ENCODE measurements around the gene DNHD1. TPM values are rescaled to one million over a fixed set of nuclear protein-coding genes. Genes with fewer than 3 reads are reported as not detected.

Gene DNHD1
- total and polyA plus RNA-seq, 2 of the 8 experiments (the other 6 are each of a cell fraction or from before 2014, with no cell fraction given), result 5.0 to 6.8 TPM

- Histone ChIP-seq H3K36me3 (ENCODE audit: control insufficient read depth in 2 of 4, insufficient read depth in 4 of 4, low read length in 3 of 4) (no peaks in the 10 kb centered on the region), H3K4ac (replicated peaks; ENCODE audit: insufficient read length, low read depth, low read length) (no peak overlapping the region), H4K5ac (ENCODE audit: insufficient read length, low read depth, low read length) (no peak overlapping the region), H3K18ac (ENCODE audit: extremely low read depth, low read length) (no peak overlapping the region), H3K79me1 (ENCODE audit: low read depth, low read length) (no peaks in the 10 kb centered on the region), H2BK20ac (ENCODE audit: low read length) (no peak overlapping the region), H3K9me3 (ENCODE audit: insufficient read depth in 2 of 2, low read depth in 1 of 2, low read length in 1 of 2) (no peaks in the 10 kb centered on the region), H3K79me2 (ENCODE audit: control insufficient read depth in 1 of 2, insufficient read depth in 2 of 2, low read length in 2 of 2) (no peaks in the 10 kb centered on the region), H3K27me3 (replicated peaks in 1 of 4; ENCODE audit: control insufficient read depth in 3 of 4, extremely low read depth in 1 of 4, insufficient read depth in 3 of 4, low read length in 3 of 4) (peaks cover 0 to 2% (median 0%) of the 10 kb centered on the region in 4 experiments; a peak in 1 of 7 replicates), H2AK5ac (ENCODE audit: low read depth, low read length) (no peak overlapping the region), H3K4me2 (ENCODE audit: insufficient read depth in 1 of 2, low read depth in 2 of 2, low read length in 2 of 2) (no peak overlapping the region), H4K8ac (ENCODE audit: extremely low read depth, insufficient read depth, low read length) (no peak overlapping the region), H4K91ac (replicated peaks; ENCODE audit: insufficient read length, low read length) (no peak overlapping the region), H3K14ac (ENCODE audit: insufficient read length) (no peak overlapping the region), H2BK12ac (ENCODE audit: low read depth, low read length) (no peak overlapping the region), H3K4me3 (ENCODE audit: extremely low read depth in 1 of 4, insufficient read depth in 2 of 4, low read depth in 3 of 4, low read length in 4 of 4) (no peak overlapping the region), H4K20me1 (replicated peaks in 1 of 2; ENCODE audit: control insufficient read depth in 1 of 2, insufficient read depth in 2 of 2, low read length in 2 of 2) (no peaks in the 10 kb centered on the region), H3K23me2 (ENCODE audit: low read depth, low read length) (no peaks in the 10 kb centered on the region), H2BK15ac (ENCODE audit: low read length) (no peak overlapping the region), H2AFZ (ENCODE audit: low read length) (no peak overlapping the region), H3K23ac (ENCODE audit: insufficient read length) (no peak overlapping the region), H2BK5ac (ENCODE audit: low read depth, low read length) (no peak overlapping the region), H3K9ac (replicated peaks in 1 of 4; ENCODE audit: extremely low read depth in 1 of 4, low read depth in 3 of 4, low read length in 3 of 4) (no peak overlapping the region), H3K56ac (replicated peaks; ENCODE audit: insufficient read length, low read depth, low read length) (no peak overlapping the region), H3K4me1 (replicated peaks in 1 of 4; ENCODE audit: control insufficient read depth in 3 of 4, insufficient read depth in 4 of 4, low read length in 3 of 4) (peaks cover 0 to 6% (median 2%) of the 10 kb centered on the region in 4 experiments; a peak in 3 of 7 replicates), H2BK120ac (replicated peaks; ENCODE audit: low read depth, low read length) (no peak overlapping the region), H3K27ac (ENCODE audit: low read depth, low read length) (no peak overlapping the region)
- DNase-seq (ENCODE audit: low read depth in 1 of 2, low spot score in 2 of 2), result no peak
- ChIA-PET CTCF (ENCODE audit: partially characterized antibody) (interaction anchor here (0.8 to 1.7 kb wide), 5 partner anchors 10 to 182 kb away, joined by 3 to 6 read pairs (median 3); no protein-coding TSS in a partner anchor), POLR2A (ENCODE audit: partially characterized antibody) (no interaction called here)
- TF ChIP-seq CEBPB (IDR thresholded peaks at IDR 0.05; ENCODE audit: low read depth, low read length), result no peak
- no peak for TF ChIP-seq POLR2A (IDR thresholded peaks at IDR 0.05; ENCODE audit: control extremely low read depth in 1 of 2, low read depth in 2 of 2, low read length in 2 of 2)
- TF ChIP-seq HDAC6 (IDR thresholded peaks at IDR 0.05; ENCODE audit: low read depth, low read length), result no peak
- TF ChIP-seq CHD1 (IDR thresholded peaks at IDR 0.05; ENCODE audit: low read depth, low read length), result no peak
- TF ChIP-seq SP2 (IDR thresholded peaks at IDR 0.05; ENCODE audit: low read length), result no peak
- no peak for TF ChIP-seq SUZ12 (IDR thresholded peaks at IDR 0.05; ENCODE audit: low read length)
- no peak for TF ChIP-seq CBX5 (IDR thresholded peaks at IDR 0.05; ENCODE audit: low read depth, low read length)
- TF ChIP-seq FOSL1 (IDR thresholded peaks at IDR 0.05; ENCODE audit: insufficient read depth, low read depth, low read length), result no peak
- no peak for TF ChIP-seq JUN (IDR thresholded peaks at IDR 0.05; ENCODE audit: low read depth, low read length)
- no peak for FAIRE-seq
- 89% methylated on average over 3 of the region's 3 CpGs; no CpG with 5 or more reads in 1 of the 2 experiments for WGBS, 2 experiments (ENCODE audit: extremely low coverage in 1 of 2, insufficient coverage in 1 of 2, insufficient read length in 1 of 2, insufficient replicate concordance in 2 of 2, low coverage in 1 of 2, low lambda C conversion rate in 2 of 2, missing lambda C conversion rate in 1 of 2)
Measured at GRCh38 chr11:6561288-6561687, 64.2 kb downstream of the DNHD1 start.

Data from H1 (cell line).